ENCODE measurements around the gene RAPGEF3. TPM values are rescaled to one million over a fixed set of nuclear protein-coding genes. Genes with fewer than 3 reads are reported as not detected.

RAPGEF3 gene
- total RNA-seq, 1 experiment from 2014 or later, result 6.1 TPM

- no peak overlapping the region for H3K4me3 ChIP-seq
- H3K36me3 ChIP-seq, result no peaks in the 10 kb centered on the region
- H3K27me3 ChIP-seq, result no peaks in the 10 kb centered on the region
- H3K9me3 ChIP-seq, result no peaks in the 10 kb centered on the region
- peak; percentile 46 for DNase-seq
Measured at GRCh38 chr12:47741340-47741703, 17.4 kb downstream of the RAPGEF3 start.

DNA sequence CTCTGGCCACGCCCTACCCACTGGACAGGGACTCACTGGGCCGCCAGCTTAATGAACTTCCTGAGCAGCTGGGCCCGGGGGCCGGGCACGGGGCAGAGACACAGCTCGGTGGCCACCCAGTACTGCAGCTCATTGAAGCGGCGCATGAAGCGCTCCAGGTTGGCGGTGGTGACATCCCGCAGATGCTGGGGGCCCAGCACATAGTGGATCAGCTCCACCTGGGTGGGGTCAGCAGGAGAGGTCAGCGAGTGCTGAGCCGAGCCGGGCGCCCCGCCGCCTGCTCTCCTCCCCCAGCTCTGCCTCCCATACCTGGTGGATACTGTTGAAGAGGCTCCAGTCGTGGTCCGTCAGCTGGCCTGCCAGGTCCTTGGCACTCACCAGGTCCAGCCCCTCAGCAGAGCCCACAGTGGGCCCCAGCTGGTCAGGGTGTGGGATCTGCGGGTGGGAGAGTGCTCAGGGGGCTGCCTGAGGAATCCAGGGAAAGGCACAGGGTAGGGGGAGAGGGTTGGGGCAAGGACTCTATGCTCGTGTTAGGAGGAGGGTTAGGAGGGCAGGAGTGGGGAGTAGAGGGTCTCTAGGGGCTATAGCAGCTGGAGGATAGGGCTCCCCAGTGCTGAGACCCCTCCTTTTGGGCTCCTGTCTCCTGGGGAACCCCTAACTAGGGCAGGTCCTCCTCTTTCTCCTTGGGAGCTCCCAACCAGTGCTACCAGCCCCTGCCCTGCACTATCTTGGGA is 17.9 kb downstream of the RAPGEF3 start:
- Histone ChIP-seq H3K9me3 (no peaks in the 10 kb centered on the region), H3K4me3 (no peak overlapping the region), H3K27me3 (no peaks in the 10 kb centered on the region), H3K36me3 (no peaks in the 10 kb centered on the region)
- DNase-seq, result no peak

GRCh38 chr12:47739979-47740378 is 18.7 kb downstream of the RAPGEF3 start:
- Histone ChIP-seq H3K9me3 (no peaks in the 10 kb centered on the region), H3K27me3 (no peaks in the 10 kb centered on the region), H3K4me3 (no peak overlapping the region), H3K36me3 (no peaks in the 10 kb centered on the region)
- no peak for DNase-seq

- Histone ChIP-seq H3K27me3 (no peaks in the 10 kb centered on the region), H3K36me3 (no peaks in the 10 kb centered on the region), H3K4me3 (no peak overlapping the region), H3K9me3 (no peaks in the 10 kb centered on the region)
- DNase-seq, result no peak
Measured at GRCh38 chr12:47739297-47739696, 19.4 kb downstream of the RAPGEF3 start.

DNA sequence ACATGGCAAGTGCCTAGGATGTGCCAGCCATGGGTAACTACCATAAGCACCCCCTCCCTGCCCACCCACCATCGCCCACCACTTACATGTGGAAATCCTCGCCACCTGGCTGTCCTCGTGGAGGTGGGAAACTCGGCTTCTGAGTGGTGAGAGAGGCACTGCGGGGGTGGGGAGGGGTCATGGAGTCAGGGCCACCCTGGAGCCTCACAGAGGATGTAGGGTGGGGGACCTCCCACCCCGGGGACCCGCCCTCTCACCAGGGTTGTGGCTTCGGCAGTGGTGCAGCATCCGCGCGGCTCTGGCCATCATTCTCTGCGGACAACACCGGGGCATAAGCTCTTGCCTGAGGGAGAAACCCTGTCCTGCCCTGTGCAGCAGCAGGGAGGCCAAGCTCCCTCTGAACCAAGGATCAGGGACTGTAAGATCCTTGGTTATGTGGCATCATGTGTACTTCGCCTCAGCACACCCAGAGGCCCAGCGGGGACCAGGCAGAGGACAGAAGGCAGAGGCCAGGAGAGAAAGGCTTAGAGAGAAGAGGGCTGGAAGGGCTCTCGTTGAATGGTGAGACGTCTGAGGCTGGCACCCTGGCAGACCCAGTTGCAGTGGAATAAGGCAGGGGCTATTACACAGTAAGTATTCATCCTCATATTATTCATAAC is 20.6 kb downstream of the RAPGEF3 start:
- H3K9me3 ChIP-seq, result no peaks in the 10 kb centered on the region
- H3K4me3 ChIP-seq, result no peak overlapping the region
- no peaks in the 10 kb centered on the region for H3K36me3 ChIP-seq
- DNase-seq, result no peak
- no peaks in the 10 kb centered on the region for H3K27me3 ChIP-seq

GRCh38 chr12:47736877-47737676 is 21.6 kb downstream of the RAPGEF3 start:
- Histone ChIP-seq H3K27me3 (no peaks in the 10 kb centered on the region), H3K4me3 (no peak overlapping the region), H3K36me3 (no peaks in the 10 kb centered on the region), H3K9me3 (no peaks in the 10 kb centered on the region)
- DNase-seq, result peak; percentile 83

- no peaks in the 10 kb centered on the region for H3K36me3 ChIP-seq
- no peaks in the 10 kb centered on the region for H3K27me3 ChIP-seq
- no peak overlapping the region for H3K4me3 ChIP-seq
- H3K9me3 ChIP-seq, result no peaks in the 10 kb centered on the region
- DNase-seq, result no peak
Measured at GRCh38 chr12:47736216-47736615, 22.5 kb downstream of the RAPGEF3 start.

DNA sequence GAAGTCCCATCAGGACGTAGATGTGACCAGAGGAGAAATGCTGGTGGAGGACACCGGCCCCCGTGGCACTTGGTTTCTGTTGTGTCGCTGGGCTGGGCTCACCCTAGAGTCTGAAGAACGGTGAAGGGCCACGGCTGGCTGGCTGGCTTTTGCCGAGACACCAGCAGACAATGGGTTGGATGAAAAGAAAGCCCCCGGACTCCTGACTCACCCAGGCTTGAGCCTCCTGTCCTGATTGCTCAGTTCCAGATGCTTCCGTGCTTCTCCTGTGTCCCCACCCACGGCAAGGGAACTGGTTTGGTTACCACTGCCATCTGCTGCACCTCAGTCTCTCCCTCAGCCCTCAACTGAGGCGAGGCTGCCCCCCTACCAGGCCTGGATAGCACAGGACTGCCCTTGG is 23.0 kb downstream of the RAPGEF3 start:
- H3K4me3 ChIP-seq, result no peak overlapping the region
- H3K36me3 ChIP-seq, result no peaks in the 10 kb centered on the region
- no peaks in the 10 kb centered on the region for H3K27me3 ChIP-seq
- no peak for DNase-seq
- H3K9me3 ChIP-seq, result no peaks in the 10 kb centered on the region

DNA sequence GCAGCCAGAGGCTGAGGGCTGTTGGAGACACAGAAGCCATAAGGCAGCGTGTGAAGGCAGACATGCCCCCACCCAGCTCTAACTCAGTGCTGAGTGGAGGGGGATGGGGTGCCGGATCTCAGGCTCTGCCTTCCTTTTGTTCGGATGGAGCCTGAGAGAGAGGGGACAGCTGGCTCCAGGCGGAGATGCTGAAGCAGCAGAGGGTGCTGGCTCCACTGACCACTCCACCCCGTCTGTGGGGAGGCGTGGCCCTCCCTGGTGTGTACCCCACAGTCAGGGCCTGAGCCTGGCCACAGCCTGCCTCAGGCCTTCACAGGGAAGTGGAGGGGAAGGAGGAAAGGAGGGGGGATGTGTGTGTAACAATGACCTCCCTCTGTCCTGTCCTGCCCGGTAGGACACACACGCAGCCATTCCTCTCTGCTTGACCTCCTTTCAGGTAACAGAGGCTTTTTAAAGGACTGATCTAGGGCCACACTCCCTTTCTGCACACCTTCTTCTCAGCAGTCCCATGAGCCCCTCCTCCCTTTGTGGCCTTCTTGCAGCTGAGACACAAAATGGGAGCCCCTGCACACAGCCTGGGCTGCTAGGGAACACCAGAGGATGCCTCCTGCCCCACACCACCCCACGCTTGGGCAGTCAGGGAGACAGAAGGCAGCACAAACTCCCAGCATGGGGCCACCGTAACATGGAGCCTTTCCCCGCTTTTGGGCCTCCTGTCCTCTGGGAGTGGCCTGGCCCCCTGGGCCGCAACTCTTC is 23.8 kb downstream of the RAPGEF3 start:
- Histone ChIP-seq H3K27me3 (no peaks in the 10 kb centered on the region), H3K4me3 (no peak overlapping the region), H3K36me3 (no peaks in the 10 kb centered on the region), H3K9me3 (no peaks in the 10 kb centered on the region)
- DNase-seq, result no peak

GRCh38 chr12:47733142-47733541 is 25.5 kb downstream of the RAPGEF3 start:
- DNase-seq, result no peak
- H3K4me3 ChIP-seq, result no peak overlapping the region
- H3K36me3 ChIP-seq, result no peaks in the 10 kb centered on the region
- no peaks in the 10 kb centered on the region for H3K27me3 ChIP-seq
- H3K9me3 ChIP-seq, result no peaks in the 10 kb centered on the region

- no peaks in the 10 kb centered on the region for H3K9me3 ChIP-seq
- H3K36me3 ChIP-seq, result no peaks in the 10 kb centered on the region
- no peaks in the 10 kb centered on the region for H3K27me3 ChIP-seq
- no peak for DNase-seq
- H3K4me3 ChIP-seq, result no peak overlapping the region
Measured at GRCh38 chr12:47732504-47732903, 26.2 kb downstream of the RAPGEF3 start.

DNA sequence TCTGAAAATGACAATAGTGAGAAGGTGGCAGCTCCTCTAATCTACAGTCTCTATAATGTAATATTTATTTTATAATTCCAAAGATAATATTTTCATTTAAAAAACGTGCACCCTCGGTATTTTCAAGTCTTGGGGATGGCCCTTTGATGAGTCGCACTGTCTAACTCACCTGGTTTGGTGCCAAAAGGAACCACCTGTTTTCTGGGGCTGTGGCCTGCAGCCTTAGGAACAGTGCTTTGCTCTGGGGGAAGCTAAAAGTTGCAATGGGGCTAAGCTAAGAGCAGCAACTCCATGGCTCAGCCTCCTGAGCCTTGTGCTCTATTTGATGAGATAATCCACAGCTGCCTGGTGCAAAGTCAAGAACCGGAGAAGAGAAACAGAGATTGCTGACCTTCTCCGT is 27.0 kb downstream of the RAPGEF3 start:
- no peak overlapping the region for H3K4me3 ChIP-seq
- H3K9me3 ChIP-seq, result no peaks in the 10 kb centered on the region
- no peak for DNase-seq
- H3K27me3 ChIP-seq, result no peaks in the 10 kb centered on the region
- no peaks in the 10 kb centered on the region for H3K36me3 ChIP-seq

DNA sequence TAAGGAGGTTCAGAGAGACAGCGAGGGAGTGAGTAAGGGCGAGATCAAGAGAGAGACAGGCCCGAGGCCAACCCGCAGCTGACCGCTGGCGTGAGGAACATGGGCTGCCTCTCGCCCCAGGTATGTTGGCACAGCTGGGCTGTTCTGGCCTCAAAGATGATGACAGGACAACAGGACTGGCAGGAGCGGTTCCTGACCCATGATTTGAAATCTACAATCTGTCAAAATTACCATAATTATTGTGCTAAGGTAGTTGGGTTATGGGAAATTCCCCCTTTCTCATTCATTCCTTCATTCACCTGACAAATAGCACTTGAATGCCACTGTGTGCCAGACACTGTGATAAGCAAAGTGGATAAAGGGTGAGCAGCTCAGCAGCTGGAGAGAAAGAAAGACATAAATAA is 28.3 kb downstream of the RAPGEF3 start:
- no peak overlapping the region for H3K4me3 ChIP-seq
- peak; percentile 77 for DNase-seq

GRCh38 chr12:47729233-47729632 is 29.4 kb downstream of the RAPGEF3 start:
- peak; percentile 42 for DNase-seq
- no peaks in the 10 kb centered on the region for H3K36me3 ChIP-seq

More for the DNA sequence above, 28.3 kb downstream of the RAPGEF3 start:
- no peaks in the 10 kb centered on the region for H3K9me3 ChIP-seq
- no peaks in the 10 kb centered on the region for H3K36me3 ChIP-seq
- no peaks in the 10 kb centered on the region for H3K27me3 ChIP-seq

GRCh38 chr12:47725893-47726292 is 32.8 kb downstream of the RAPGEF3 start:
- Histone ChIP-seq H3K4me3 (no peak overlapping the region), H3K27me3 (no peaks in the 10 kb centered on the region), H3K9me3 (no peaks in the 10 kb centered on the region), H3K36me3 (no peaks in the 10 kb centered on the region)
- no peak for DNase-seq

More at GRCh38 chr12:47729233-47729632, 29.4 kb downstream of the RAPGEF3 start:
- no peaks in the 10 kb centered on the region for H3K27me3 ChIP-seq
- H3K4me3 ChIP-seq, result no peak overlapping the region
- H3K9me3 ChIP-seq, result no peaks in the 10 kb centered on the region

DNA sequence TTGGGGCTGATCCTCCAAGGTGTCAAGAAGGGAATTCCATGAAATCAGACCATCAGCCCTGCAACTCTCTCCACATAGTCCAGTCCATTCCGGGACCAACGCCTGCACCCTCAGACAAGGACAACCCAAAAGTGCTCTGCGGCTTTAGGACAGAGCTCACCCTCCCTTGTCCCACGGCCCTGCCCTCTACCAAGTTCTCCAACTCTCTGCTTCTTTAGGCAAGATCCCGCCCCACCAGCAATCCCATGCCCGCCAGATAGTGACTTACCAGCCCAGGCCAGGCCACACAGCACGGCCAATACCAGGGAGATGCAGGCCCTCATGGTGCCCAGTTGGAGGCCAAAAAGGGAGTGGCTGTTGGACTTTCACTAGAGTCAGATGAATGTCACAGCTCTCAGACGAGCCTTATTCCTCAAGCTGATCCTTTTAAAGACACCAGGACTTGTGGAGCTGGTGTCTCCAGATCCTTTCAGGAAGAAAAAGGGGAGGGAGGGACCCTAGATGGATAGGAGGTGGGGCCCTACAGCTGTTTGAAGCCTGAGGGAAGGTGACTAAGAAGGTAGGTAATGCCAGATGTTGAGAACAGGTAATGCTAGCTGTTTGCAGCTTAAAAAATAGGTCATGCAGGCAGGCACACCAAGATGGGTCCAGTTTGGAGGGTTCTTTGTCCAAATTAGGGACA is 33.4 kb downstream of the RAPGEF3 start, which contains the start of gene ENDOU:
ENDOU (minus strand) TSS at position 400 of the 682 bp plus-strand sequence; CDS start at position 323, 77 bp downstream.
- Histone ChIP-seq H3K9me3 (no peaks in the 10 kb centered on the region), H3K36me3 (no peaks in the 10 kb centered on the region), H3K27me3 (no peaks in the 10 kb centered on the region), H3K4me3 (no peak within 1 kb of the TSS)
- DNase-seq, result no peak
